Lower lobe of right lung (tissue), 2 donors: ENCODE measurements around the gene RPH3AL. TPM values are rescaled to one million over a fixed set of nuclear protein-coding genes. Genes with fewer than 3 reads are reported as not detected.
"Not testable (repeated sequence)": the region's sequence is repeated elsewhere in the genome, so short reads cannot be mapped to it uniquely, and the experiment has no call there.

Experiments
- ATAC-seq, 2 donors: fragments of 200-7000 bp; cut with Tn5 transposase; one replicate each; pipeline ENCODE4 v1.9.1; 2020 to 2022; ENCODE audit warnings: mild to moderate bottlenecking in 2 of 2, moderate library complexity in 2 of 2
- DNase-seq: peaks from one replicate; pipeline ENCODE4 v3.0.0-alpha.2; 2020
- H3K27ac ChIP-seq: fragments of 200-600 bp; one replicate; pipeline ENCODE4 v1.8.0; 2022
- H3K27me3 ChIP-seq: fragments of 200-600 bp; one replicate; pipeline ENCODE4 v1.8.0; 2022; ENCODE audit warnings: low read depth
- H3K36me3 ChIP-seq: fragments of 200-600 bp; one replicate; pipeline ENCODE4 v1.8.0; 2022; ENCODE audit warnings: mild to moderate bottlenecking
- H3K4me1 ChIP-seq: fragments of 200-600 bp; one replicate; pipeline ENCODE4 v1.8.0; 2022
- H3K4me3 ChIP-seq: fragments of 200-600 bp; one replicate; pipeline ENCODE4 v1.8.0; 2022; ENCODE audit warnings: mild to moderate bottlenecking
- H3K9me3 ChIP-seq: fragments of 200-600 bp; one replicate; pipeline ENCODE4 v1.8.0; 2022
- CTCF ChIP-seq: fragments of 200-600 bp; IDR thresholded peaks from one replicate; pipeline ENCODE4 v1.8.0; 2022; ENCODE audit warnings: antibody characterized with exemption, mild to moderate bottlenecking
- intact Hi-C: fragments of 100-400 bp; cut with DNase I; formaldehyde crosslinking; loops from one replicate; pipeline ENCODE4 v1.11.0; 2022
- total RNA-seq: library from RNA; stranded (reverse); fragmentation: NEBNext Ultra II Directional; extraction: Animal tissue kit (Norgen Biotek cat#: 25700); gene quantifications from one replicate; pipeline ENCODE4 v1.2.1, GENCODE V29; 2021
- donor health status: DM: no; HTN: yes; CAD: no; lungs with severe emphysema.

Gene RPH3AL
- total RNA-seq, 1 donor from 2014 or later: 38.7 TPM

GRCh38 chr17:376936-377863 lies 24.6 kb upstream of the RPH3AL start:
- H3K4me1 ChIP-seq: no peaks in the 10 kb centered on the region
- no peak for TF ChIP-seq CTCF

GRCh38 chr17:373613-374230 lies 21.1 kb upstream of the RPH3AL start:
- Histone ChIP-seq H3K27me3 (no peaks in the 10 kb centered on the region), H3K4me1 (no peaks in the 10 kb centered on the region), H3K9me3 (no peaks in the 10 kb centered on the region), H3K27ac (no peak overlapping the region), H3K4me3 (no peak overlapping the region), H3K36me3 (no peaks in the 10 kb centered on the region)
- no peak for TF ChIP-seq CTCF
- DNase-seq: no peak
- intact Hi-C loops: no loop called here
- ATAC-seq: no peak

More at GRCh38 chr17:376936-377863, 24.6 kb upstream of the RPH3AL start:
- no peaks in the 10 kb centered on the region for H3K27me3 ChIP-seq
- ATAC-seq (no peak), DNase-seq (no peak)
- H3K27ac ChIP-seq: no peak overlapping the region
- intact Hi-C loops: no loop called here
- no peak overlapping the region for H3K4me3 ChIP-seq
- no peaks in the 10 kb centered on the region for H3K9me3 ChIP-seq
- H3K36me3 ChIP-seq: no peaks in the 10 kb centered on the region

- Histone ChIP-seq H3K36me3 (no peaks in the 10 kb centered on the region), H3K27me3 (no peaks in the 10 kb centered on the region), H3K27ac (no peak overlapping the region), H3K9me3 (no peaks in the 10 kb centered on the region), H3K4me3 (no peak overlapping the region), H3K4me1 (no peaks in the 10 kb centered on the region)
- no peak for TF ChIP-seq CTCF
- DNase-seq (no peak), ATAC-seq (no peak)
- intact Hi-C loops: no loop called here
Observed at GRCh38 chr17:372157-373152, 19.8 kb upstream of the RPH3AL start.

- no peaks in the 10 kb centered on the region for H3K36me3 ChIP-seq
- DNase-seq: no peak
- ATAC-seq: no peak
- intact Hi-C loops: no loop called here
- H3K27me3 ChIP-seq: no peaks in the 10 kb centered on the region
- H3K4me3 ChIP-seq: no peak overlapping the region
- no peak for TF ChIP-seq CTCF
- no peak overlapping the region for H3K27ac ChIP-seq
- H3K4me1 ChIP-seq: no peaks in the 10 kb centered on the region
- H3K9me3 ChIP-seq: no peaks in the 10 kb centered on the region
Observed at GRCh38 chr17:371583-371982, 19.0 kb upstream of the RPH3AL start.

GRCh38 chr17:367656-368055 lies 15.0 kb upstream of the RPH3AL start:
- H3K27me3 ChIP-seq, DNase-seq, H3K27ac ChIP-seq, H3K4me3 ChIP-seq, ATAC-seq, H3K36me3 ChIP-seq, H3K9me3 ChIP-seq, intact Hi-C loops, H3K4me1 ChIP-seq: not testable (repeated sequence)

- H3K4me3 ChIP-seq, DNase-seq, H3K27ac ChIP-seq, intact Hi-C loops, H3K4me1 ChIP-seq, ATAC-seq, H3K27me3 ChIP-seq, H3K9me3 ChIP-seq, H3K36me3 ChIP-seq: not testable (repeated sequence)
Observed at GRCh38 chr17:366657-367615, 14.3 kb upstream of the RPH3AL start.
